ENCODE results near the gene MMS22L.

Gene MMS22L, protein sequence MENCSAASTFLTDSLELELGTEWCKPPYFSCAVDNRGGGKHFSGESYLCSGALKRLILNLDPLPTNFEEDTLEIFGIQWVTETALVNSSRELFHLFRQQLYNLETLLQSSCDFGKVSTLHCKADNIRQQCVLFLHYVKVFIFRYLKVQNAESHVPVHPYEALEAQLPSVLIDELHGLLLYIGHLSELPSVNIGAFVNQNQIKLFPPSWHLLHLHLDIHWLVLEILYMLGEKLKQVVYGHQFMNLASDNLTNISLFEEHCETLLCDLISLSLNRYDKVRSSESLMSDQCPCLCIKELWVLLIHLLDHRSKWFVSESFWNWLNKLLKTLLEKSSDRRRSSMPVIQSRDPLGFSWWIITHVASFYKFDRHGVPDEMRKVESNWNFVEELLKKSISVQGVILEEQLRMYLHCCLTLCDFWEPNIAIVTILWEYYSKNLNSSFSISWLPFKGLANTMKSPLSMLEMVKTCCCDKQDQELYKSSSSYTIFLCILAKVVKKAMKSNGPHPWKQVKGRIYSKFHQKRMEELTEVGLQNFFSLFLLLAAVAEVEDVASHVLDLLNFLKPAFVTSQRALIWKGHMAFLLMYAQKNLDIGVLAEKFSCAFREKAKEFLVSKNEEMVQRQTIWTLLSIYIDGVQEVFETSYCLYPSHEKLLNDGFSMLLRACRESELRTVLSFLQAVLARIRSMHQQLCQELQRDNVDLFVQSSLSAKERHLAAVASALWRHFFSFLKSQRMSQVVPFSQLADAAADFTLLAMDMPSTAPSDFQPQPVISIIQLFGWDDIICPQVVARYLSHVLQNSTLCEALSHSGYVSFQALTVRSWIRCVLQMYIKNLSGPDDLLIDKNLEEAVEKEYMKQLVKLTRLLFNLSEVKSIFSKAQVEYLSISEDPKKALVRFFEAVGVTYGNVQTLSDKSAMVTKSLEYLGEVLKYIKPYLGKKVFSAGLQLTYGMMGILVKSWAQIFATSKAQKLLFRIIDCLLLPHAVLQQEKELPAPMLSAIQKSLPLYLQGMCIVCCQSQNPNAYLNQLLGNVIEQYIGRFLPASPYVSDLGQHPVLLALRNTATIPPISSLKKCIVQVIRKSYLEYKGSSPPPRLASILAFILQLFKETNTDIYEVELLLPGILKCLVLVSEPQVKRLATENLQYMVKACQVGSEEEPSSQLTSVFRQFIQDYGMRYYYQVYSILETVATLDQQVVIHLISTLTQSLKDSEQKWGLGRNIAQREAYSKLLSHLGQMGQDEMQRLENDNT

DNA sequence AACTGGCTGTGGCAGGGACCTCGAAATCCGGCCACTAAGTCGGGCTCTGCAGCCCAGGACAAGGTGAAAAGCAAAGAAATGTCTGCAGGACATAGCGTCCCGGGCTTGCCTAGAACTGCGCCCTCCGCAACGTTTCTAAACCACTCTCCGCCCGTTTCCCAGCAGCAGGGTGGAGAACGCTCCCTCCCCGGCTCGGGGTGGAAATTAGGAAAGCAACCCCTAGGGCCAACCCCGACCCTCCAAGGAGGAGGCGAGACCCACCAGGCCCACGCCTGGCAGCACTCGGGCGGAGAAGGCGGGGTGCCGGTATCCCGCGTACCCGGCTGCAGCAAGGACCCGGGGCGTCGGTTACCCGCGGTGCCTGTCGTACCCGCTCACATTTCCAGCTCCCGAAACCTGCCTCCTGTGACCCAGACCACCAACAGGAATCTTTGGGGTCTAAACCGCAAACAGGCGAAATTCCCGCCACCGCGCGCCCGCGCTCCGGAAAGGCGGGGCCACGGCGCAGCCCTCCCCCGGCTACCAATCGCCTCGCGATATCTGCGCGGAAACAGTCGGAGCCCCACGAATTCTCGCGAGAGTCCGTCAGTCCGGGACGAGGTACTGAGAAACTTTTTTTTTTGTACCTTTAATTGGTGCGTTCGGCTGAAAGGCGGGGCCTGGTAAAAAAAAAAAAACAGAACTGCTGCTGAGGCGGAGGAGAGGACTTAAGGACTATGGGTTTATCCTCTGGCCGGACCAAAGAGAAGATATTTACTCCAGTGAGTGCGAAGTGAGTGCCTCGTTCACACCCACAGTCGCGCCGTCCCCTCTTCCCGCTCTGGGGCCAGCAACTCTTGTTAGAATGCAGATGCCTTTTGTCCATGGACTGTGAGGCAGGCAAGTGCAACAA lies at the start of gene MMS22L:
Gene MMS22L, minus strand, starts transcription at position 491 of the 892 bp plus-strand sequence. CDS start 739 bp downstream, outside the sequence.
- peak; percentile 76 to 80 (median 79) for DNase-seq (ENCODE audit: low read depth in 3 of 3, low spot score in 1 of 3)

DNA sequence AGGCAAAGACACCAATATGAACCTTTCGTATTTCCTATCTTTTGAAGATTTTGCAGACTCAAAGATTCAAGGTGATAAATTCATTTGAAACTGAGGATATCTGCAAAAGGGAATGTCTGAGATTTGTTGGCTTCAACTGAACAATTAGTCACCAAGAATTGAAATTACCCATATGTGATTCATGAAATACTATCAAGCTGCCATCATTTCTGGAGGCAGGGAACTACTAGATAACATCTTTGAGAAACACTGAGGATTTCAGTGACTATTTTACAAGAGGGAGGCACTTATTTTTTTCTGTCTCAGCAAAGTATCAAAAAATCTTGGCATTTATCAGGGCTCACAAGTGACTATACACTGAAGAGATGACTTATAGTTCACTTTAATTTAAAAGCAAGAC lies 39.8 kb upstream of the MMS22L start:
- no peak for DNase-seq (ENCODE audit: low read depth in 3 of 3, low spot score in 1 of 3)

DNA sequence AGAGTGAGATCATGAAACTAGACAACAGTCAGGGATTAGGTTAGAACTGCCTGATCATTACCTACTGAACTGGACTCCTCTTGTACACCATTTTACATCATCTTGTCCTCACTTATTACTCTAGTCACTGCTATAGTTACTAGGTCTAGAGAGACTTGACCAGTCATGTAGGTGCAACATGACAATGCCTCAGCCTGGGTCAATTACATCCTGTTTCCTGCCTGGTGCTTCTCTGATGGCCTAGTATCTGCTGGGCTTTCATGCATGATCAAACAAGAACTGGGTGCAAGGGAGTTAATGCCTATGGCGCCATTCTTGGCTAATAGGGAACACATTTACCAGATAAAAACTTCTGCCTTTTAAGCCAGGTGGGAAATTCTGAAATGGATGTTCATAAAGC lies 39.2 kb upstream of the MMS22L start:
- no peak for DNase-seq (ENCODE audit: low read depth in 3 of 3, low spot score in 1 of 3)

DNA sequence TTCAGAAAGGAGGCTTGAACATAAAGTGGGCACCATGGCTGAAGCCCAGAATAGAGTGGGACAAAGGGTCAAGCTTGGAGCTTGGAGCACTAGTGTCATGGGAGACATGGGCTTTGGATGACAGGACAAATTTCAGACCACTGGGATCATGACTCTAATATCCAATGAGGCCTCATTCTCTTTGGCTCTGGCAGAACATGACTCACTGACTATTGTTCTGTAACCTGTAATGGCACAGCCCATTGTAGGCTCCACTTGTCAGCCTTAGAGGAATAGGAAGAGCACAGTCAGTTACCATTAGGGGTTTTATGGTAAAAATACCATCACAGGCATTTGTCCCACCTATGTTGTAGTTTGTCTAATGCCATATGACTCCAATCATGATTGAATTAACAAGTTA lies 34.0 kb upstream of the MMS22L start:
- no peak for DNase-seq (ENCODE audit: low read depth in 3 of 3, low spot score in 1 of 3)

GRCh38 chr6:97312241-97312640 lies 29.2 kb upstream of the MMS22L start:
- no peak for DNase-seq (ENCODE audit: low read depth in 3 of 3, low spot score in 1 of 3)

DNA sequence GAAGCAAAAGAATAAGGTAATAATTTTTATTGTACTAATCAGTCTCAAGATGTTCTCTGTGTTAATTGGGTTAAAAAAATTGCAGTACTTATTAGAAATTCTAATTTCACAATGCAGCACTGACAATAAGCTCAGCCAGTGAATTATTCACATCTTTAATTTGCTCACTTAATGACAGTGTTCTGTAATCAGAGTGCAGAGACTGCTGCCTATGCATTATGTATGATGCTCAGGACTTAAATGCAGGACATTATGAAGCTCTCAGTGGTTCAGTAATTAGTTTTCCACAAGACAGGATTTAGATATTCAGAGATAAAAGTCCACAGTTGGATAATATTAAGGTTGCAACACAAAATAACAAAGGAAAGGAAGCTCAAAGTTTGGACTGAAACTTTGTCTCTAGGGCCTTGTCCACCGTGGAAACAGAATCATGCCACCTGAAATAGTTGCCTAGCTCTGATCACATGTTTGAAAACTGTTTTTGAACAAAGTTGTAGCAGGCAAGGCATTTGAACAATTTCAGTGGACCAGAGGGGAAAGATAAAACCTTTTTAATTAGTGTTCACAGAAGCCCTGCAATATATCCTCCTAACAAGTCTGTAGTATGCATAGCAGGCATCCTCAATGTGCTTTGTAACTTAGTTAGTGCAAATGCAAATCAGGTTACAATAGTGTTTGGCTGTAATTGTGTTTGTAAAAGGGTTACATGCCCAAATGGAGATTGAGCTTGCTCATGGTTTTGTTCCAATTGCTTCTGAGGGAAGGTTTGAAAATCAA lies 23.7 kb upstream of the MMS22L start:
- DNase-seq (ENCODE audit: low read depth in 3 of 3, low spot score in 1 of 3), result no peak

GRCh38 chr6:97305414-97306066 lies 22.5 kb upstream of the MMS22L start:
- no peak for DNase-seq (ENCODE audit: low read depth in 3 of 3, low spot score in 1 of 3)

GRCh38 chr6:97304701-97305100 lies 21.7 kb upstream of the MMS22L start:
- no peak for DNase-seq (ENCODE audit: low read depth in 3 of 3, low spot score in 1 of 3)

- no peak for DNase-seq (ENCODE audit: low read depth in 3 of 3, low spot score in 1 of 3)
These were observed 11.4 kb upstream of the MMS22L start for GRCh38 chr6:97294451-97294850.

DNA sequence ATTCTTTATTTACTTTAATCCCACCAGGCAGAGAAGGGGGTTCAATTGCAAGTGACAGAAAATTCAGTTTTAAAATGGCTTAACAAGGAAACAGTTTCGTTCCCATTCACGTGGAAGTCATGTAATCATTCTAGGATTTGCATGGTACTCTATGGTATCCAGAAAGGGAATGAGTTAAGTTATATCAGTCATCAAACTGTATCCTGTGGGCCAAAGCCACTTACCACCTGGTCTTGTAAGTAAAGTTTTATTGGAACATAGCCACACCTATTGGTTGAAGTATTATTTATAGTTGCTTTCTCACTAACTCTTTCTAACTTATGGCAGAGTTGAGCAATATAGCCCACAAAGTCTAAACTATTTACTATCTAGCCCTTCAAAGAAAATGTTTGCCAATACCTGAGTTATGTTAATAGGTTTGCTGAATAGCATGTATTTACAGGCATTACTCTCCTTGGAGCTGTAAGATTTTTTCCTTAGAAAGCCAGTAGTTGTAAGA lies 10.2 kb upstream of the MMS22L start:
- DNase-seq (ENCODE audit: low read depth in 3 of 3, low spot score in 1 of 3), result no peak

- DNase-seq (ENCODE audit: low read depth in 3 of 3, low spot score in 1 of 3), result no peak
These were observed 9.7 kb upstream of the MMS22L start for GRCh38 chr6:97292671-97293070.

DNA sequence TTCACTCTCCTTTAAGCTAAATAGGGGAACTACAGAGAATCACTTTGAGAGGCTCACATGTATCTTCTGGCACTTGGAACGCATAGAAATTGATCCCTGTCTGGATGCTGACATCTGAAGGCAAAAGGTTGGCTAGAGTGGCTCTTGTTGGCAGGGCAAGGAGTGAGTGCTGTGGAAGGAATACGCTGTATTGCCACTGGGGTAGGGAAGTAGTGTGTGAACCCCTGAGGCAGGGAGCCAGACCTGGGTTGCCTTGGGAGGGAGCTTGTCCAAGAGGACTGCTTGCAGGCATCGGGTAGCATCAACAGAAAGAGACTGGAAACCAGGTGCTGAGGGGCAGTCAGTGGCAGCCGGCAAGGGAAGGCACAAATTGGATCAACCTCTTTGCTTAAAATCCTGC lies 8.9 kb upstream of the MMS22L start:
- DNase-seq (ENCODE audit: low read depth in 3 of 3, low spot score in 1 of 3), result no peak

GRCh38 chr6:97289332-97289731 lies 6.3 kb upstream of the MMS22L start:
- DNase-seq (ENCODE audit: low read depth in 3 of 3, low spot score in 1 of 3), result no peak

DNA sequence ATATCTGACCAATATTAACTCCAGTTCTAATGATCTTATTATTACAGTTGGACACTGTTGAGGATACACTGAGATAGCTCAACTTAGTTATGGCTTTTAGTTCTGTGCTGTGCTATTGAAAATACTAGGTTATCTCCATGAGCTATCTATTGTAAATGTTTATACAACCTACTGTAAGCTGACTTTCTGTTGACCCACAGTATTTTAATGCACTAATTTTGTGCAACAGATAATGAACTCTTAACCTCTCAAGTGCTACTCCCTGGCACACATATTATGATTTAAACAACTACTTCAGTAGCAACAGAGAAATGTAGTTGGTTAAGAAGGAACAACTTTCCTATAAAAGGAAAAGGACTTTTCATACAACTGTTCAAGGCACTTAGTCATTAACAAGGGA lies 5.2 kb upstream of the MMS22L start:
- DNase-seq (ENCODE audit: low read depth in 3 of 3, low spot score in 1 of 3), result no peak

DNA sequence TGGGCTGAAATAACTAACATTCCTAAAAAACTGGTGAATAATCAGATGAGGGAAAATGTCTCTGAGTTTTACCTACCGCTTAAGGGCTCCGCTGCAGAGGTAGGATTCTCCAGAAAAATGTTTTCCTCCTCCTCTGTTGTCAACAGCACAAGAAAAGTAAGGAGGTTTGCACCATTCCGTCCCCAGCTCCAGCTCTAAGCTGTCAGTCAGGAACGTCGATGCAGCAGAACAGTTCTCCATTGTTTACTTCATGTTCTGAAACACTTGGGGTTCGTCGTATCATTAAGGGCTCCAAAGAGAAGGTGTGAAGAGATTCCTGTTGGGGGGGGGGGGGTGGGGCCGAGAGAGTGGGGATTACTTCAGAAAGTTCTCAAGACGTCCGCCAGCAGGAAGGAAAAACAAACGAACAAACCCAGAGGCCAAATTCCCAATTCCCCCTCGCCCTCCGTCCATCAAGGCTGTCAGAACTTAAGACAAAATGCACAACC lies 734 bp downstream of the MMS22L start:
- DNase-seq (ENCODE audit: low read depth in 3 of 3, low spot score in 1 of 3), result no peak

DNA sequence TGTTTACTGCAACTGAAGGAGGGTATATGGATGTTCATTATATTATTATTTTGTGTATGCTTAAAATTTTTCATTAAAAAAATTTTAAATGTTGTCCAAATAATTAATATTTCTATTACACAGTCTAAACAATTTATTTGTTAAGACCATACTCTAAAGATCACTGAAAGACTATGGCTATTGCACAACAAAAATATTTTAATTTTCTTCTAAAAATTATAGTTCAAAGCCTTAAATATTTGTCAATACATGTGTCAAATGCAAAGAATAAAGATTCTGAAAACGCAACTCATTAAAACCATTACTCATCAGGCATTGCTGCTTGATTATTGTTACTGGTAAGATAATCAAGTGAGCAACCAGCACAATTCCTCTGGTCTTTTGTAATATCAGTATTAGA lies 2.2 kb downstream of the MMS22L start:
- no peak for DNase-seq (ENCODE audit: low read depth in 3 of 3, low spot score in 1 of 3)

GRCh38 chr6:97275804-97276203 lies 7.2 kb downstream of the MMS22L start:
- no peak for DNase-seq (ENCODE audit: low read depth in 3 of 3, low spot score in 1 of 3)

DNA sequence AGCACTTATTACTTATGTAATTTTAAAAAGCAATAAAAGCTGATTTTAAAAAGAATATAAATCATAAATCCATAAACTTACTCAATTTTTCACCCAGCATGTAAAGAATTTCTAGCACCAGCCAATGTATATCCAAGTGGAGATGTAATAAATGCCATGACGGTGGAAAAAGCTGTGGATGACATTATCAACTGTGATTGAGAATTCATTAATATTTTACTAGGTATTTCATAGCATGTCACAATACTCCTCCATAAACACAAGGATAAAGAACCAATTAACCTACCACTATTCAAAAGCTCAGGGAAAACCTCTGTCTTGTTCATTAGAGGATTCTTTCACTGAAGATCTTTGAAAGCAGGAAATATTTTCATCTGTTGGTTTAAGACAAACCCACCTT lies 13.2 kb downstream of the MMS22L start:
- DNase-seq (ENCODE audit: low read depth in 3 of 3, low spot score in 1 of 3), result no peak

DNA sequence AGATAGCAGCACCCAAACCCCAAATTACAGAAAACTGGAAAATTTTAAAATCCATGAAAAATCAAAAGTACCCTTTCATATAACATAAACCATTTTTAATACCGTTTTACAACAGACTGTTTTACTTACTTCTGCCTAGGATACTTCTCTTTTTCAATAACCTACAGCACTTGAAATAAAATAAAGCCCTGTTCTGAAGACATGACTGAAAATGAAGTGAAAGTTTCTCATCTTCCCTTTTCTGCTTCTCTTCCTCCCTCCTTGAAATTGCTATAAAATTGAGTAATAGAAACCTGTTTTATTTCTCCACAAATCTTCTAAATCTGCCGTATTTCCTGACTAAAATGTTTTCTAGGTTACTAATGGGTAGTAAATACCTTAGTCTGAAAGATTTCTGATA lies 20.3 kb downstream of the MMS22L start:
- no peak for DNase-seq (ENCODE audit: low read depth in 3 of 3, low spot score in 1 of 3)

Measured in stimulated activated CD4-positive, alpha-beta T cell treated with anti-CD3 and anti-CD28 coated beads, TNF-alpha, amount 100 ng/mL, for 1 hour (primary cell).